PC-9 (cell line): Measurements from ENCODE around the gene DACT3. TPM values are rescaled to one million over a fixed set of nuclear protein-coding genes. Genes with fewer than 3 reads are reported as not detected.

ENCODE experiments used
- BruUV-seq: library from RNA; stranded (reverse); fragments of 400-500 nt; replicated peaks from 2 replicates; lab custom pipeline; 2021; lab: Mats Ljungman, UMichigan
- CTCF ChIA-PET: fragments of 300-600 bp; sonication (Branson Sonifier 250); formaldehyde crosslinking; loops from one replicate; lab custom pipeline; 2022; ENCODE audit warnings: antibody characterized with exemption; lab: Charles Lee
- POLR2A ChIA-PET: fragments of 300-600 bp; sonication (Branson Sonifier 250); formaldehyde crosslinking; loops from one replicate; lab custom pipeline; 2022; ENCODE audit warnings: antibody characterized with exemption; ENCODE audit not compliant: unreplicated experiment; lab: Charles Lee
- DNase-seq, 2 experiments: peaks; one replicate each; pipeline versions ENCODE4 v3.0.0 to v3.0.0-alpha.2; 2015 to 2022; ENCODE audit warnings: mixed read lengths in 1 of 2
- H2AFZ ChIP-seq: fragments of 200-600 bp; sonication (generic); 2 replicates; pipeline ENCODE4 v1.8.1; 2017; ENCODE audit warnings: antibody characterized with exemption
- H3F3A ChIP-seq: fragments of 200-600 bp; sonication (generic); 2 replicates; pipeline ENCODE4 v1.8.1; 2017; ENCODE audit warnings: antibody characterized with exemption, mild to moderate bottlenecking, low read depth; ENCODE audit not compliant: insufficient read depth
- H3K27ac ChIP-seq: fragments of 200-600 bp; sonication (generic); 2 replicates; pipeline ENCODE4 v1.6.1; 2016; ENCODE audit warnings: mixed run types
- H3K27me3 ChIP-seq: fragments of 200-600 bp; sonication (generic); 2 replicates; pipeline ENCODE4 v1.6.1; 2016; ENCODE audit warnings: low read depth, mixed run types; ENCODE audit not compliant: insufficient read depth
- H3K36me3 ChIP-seq: fragments of 200-600 bp; sonication (generic); 2 replicates; pipeline ENCODE4 v1.6.1; 2016; ENCODE audit warnings: low read depth, mixed run types
- H3K4me1 ChIP-seq: fragments of 200-600 bp; sonication (generic); replicated peaks from 2 replicates; pipeline ENCODE4 v1.6.1; 2016; ENCODE audit warnings: mixed run types; ENCODE audit not compliant: insufficient read depth
- H3K4me2 ChIP-seq: fragments of 200-600 bp; sonication (generic); 2 replicates; pipeline ENCODE4 v1.6.1; 2017; ENCODE audit warnings: mixed run types
- H3K4me3 ChIP-seq: fragments of 200-600 bp; sonication (generic); 2 replicates; pipeline ENCODE4 v1.6.1; 2016; ENCODE audit warnings: mixed run types
- H3K79me2 ChIP-seq: fragments of 200-600 bp; sonication (generic); 2 replicates; pipeline ENCODE4 v1.6.1; 2017; ENCODE audit warnings: low read depth, mixed run types
- H3K9me2 ChIP-seq: fragments of 200-600 bp; sonication (generic); 2 replicates; pipeline ENCODE4 v1.8.1; 2017; ENCODE audit warnings: mild to moderate bottlenecking; ENCODE audit not compliant: insufficient read depth
- H3K9me3 ChIP-seq: fragments of 200-600 bp; sonication (generic); 2 replicates; pipeline ENCODE4 v1.8.1; 2016; ENCODE audit warnings: low read depth; ENCODE audit not compliant: insufficient read depth
- H4K20me1 ChIP-seq: fragments of 200-600 bp; sonication (generic); 2 replicates; pipeline ENCODE4 v1.8.1; 2017; ENCODE audit not compliant: insufficient read depth
- EZH2 ChIP-seq: fragments of 200-600 bp; sonication (generic); IDR thresholded peaks from 2 replicates; pipeline ENCODE4 v1.8.0; 2017; ENCODE audit warnings: antibody characterized with exemption, low read depth
- intact Hi-C: fragments of 100-400 bp; cut with micrococcal nuclease; formaldehyde crosslinking; loops from one replicate; pipeline ENCODE4 v1.10.0; 2022; ENCODE audit not compliant: unreplicated experiment
- total RNA-seq: library from RNA; stranded (reverse); gene quantifications from 2 replicates; pipeline ENCODE4 v1.2.3, GENCODE V29; 2021
- TF ChIP-seq, protein P1 (sequence below): fragments of 200-600 bp; sonication (generic); conservative IDR thresholded peaks from 2 replicates; pipeline ENCODE4 v1.6.1; 2017; ENCODE audit warnings: mixed run types, antibody characterized with exemption, mild to moderate bottlenecking, moderate library complexity

Gene DACT3
- total RNA-seq, 1 experiment from 2014 or later, result 0.13 TPM

DNA sequence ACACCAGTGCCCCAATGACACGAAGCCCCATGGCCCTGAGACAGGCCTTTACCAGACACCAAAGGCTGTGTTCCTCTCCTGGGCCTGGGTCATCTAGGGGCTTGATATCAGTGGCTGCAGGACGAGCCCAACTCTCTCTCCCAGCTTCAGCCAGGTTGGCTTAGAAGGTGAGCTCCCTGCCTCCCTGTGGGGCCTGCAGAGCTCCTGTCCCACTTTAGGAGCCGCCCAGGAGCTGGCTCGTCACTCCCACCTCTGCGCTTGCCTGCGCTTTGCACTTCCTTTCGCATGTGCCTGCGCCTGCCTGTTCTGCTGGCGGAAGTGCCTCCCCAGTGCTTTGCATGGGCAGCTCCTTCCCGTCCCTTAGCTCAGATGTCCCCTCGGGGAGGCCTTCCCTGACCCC, 55.0 kb downstream of the DACT3 start:
- peaks cover 35% of the 10 kb centered on the region for H3K79me2 ChIP-seq
- ChIA-PET CTCF (no interaction called here), POLR2A (interaction anchor here (0.7 kb wide), 1 partner anchor 55 kb away, joined by 3 read pairs; the partner anchor contains the start of gene DACT3)
- H3K4me1 ChIP-seq, result peaks cover 12% of the 10 kb centered on the region; the same call in 1 of the 2 replicates
- H3K9me2 ChIP-seq, result no peaks in the 10 kb centered on the region
- no peak for TF ChIP-seq EZH2
- TF ChIP-seq, protein P1, sequence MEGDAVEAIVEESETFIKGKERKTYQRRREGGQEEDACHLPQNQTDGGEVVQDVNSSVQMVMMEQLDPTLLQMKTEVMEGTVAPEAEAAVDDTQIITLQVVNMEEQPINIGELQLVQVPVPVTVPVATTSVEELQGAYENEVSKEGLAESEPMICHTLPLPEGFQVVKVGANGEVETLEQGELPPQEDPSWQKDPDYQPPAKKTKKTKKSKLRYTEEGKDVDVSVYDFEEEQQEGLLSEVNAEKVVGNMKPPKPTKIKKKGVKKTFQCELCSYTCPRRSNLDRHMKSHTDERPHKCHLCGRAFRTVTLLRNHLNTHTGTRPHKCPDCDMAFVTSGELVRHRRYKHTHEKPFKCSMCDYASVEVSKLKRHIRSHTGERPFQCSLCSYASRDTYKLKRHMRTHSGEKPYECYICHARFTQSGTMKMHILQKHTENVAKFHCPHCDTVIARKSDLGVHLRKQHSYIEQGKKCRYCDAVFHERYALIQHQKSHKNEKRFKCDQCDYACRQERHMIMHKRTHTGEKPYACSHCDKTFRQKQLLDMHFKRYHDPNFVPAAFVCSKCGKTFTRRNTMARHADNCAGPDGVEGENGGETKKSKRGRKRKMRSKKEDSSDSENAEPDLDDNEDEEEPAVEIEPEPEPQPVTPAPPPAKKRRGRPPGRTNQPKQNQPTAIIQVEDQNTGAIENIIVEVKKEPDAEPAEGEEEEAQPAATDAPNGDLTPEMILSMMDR, result no peak
- intact Hi-C loops, result no loop called here
- no peaks in the 10 kb centered on the region for H4K20me1 ChIP-seq
- no peaks in the 10 kb centered on the region for H3K27me3 ChIP-seq
- no TSS peak for BruUV-seq
- H3K4me3 ChIP-seq, result no peak overlapping the region
- peaks cover 18% of the 10 kb centered on the region; the same call in 1 of the 2 replicates for H3K36me3 ChIP-seq
- H3K4me2 ChIP-seq, result no peak overlapping the region
- no peaks in the 10 kb centered on the region; the same call in 1 of the 2 replicates for H3F3A ChIP-seq
- H2AFZ ChIP-seq, result no peak overlapping the region
- no peaks in the 10 kb centered on the region for H3K9me3 ChIP-seq
- no peak overlapping the region for H3K27ac ChIP-seq
- no peak for DNase-seq

DNA sequence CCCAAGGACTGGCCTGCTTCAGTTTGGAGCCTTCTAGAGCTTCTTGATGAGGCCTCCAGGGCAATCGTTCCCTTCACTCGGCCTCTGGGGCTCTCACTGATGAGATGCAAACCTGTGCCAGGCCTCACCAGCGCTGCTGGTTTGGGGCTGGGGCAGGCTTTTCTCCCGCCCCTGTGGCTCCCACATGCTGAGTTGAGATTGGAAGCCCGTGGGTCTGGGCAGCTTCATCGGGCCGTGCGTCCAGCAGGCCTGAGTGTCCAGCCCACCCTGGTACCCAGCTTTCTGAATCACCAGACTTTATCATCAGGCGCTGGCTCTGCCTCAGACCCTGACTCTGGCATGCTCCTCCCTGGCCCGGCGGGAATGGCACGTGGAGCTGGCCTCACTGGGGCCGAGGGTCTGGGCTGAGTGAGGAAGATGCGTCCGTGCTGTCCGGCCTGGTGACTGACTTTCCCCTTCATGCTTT, 55.6 kb downstream of the DACT3 start:
- H3F3A ChIP-seq, result no peaks in the 10 kb centered on the region; the same call in 1 of the 2 replicates
- BruUV-seq, result no TSS peak
- no peaks in the 10 kb centered on the region for H4K20me1 ChIP-seq
- H3K9me3 ChIP-seq, result no peaks in the 10 kb centered on the region
- DNase-seq, result no peak
- no peaks in the 10 kb centered on the region for H3K27me3 ChIP-seq
- H3K27ac ChIP-seq, result no peak overlapping the region
- POLR2A ChIA-PET, result no interaction called here
- TF ChIP-seq EZH2, result no peak
- TF ChIP-seq, protein P1, result no peak
- peaks cover 35% of the 10 kb centered on the region for H3K79me2 ChIP-seq
- intact Hi-C loops, result no loop called here
- CTCF ChIA-PET, result interaction anchor here (0.6 kb wide), 1 partner anchor 78 kb away, joined by 5 read pairs; no protein-coding TSS in a partner anchor
- no peak overlapping the region for H2AFZ ChIP-seq
- no peak overlapping the region for H3K4me2 ChIP-seq
- H3K4me1 ChIP-seq, result peaks cover 12% of the 10 kb centered on the region; the same call in 1 of the 2 replicates
- no peaks in the 10 kb centered on the region for H3K9me2 ChIP-seq
- no peak overlapping the region for H3K4me3 ChIP-seq
- H3K36me3 ChIP-seq, result peaks cover 18% of the 10 kb centered on the region; the same call in 1 of the 2 replicates

DNA sequence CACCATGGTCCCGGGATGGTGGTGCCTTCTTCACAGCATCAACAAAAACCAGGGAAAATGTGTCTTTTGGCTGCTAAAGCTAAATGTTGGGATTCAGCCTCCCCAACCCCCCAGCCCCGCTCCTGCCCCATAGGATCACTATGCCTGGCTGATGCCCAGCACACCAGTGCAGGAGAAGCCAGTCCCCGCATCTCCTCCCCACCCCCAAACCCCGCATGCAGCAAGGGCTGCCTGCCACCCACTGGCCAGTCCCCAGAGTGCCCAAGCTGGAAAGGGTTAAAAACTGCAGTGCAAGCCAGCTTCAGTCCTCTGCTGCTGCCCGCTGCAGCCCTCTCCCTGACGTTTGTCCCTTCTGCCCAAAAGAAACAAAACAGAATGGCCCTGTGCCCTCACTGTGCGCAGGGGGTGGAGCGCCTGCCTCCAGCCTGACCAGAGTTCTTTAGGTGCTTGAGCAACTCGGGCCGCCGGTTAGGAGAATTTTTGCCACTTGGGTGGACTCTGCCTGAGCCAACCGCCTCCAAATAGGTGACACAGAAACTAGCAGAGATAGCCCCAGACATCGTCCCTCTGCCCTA, 56.1 kb downstream of the DACT3 start:
- no peak for TF ChIP-seq EZH2
- TF ChIP-seq, protein P1, result no peak
- H3K4me1 ChIP-seq, result peaks cover 12% of the 10 kb centered on the region; the same call in 1 of the 2 replicates
- H3K9me3 ChIP-seq, result no peaks in the 10 kb centered on the region
- no peak overlapping the region for H3K27ac ChIP-seq
- no peak for DNase-seq
- ChIA-PET POLR2A (no interaction called here), CTCF (interaction anchor here (0.6 to 0.7 kb wide), 3 partner anchors 27 to 652 kb away, joined by 4 to 5 read pairs (median 4); partner anchors contain the start of gene CCDC9)
- H2AFZ ChIP-seq, result no peak overlapping the region
- no peaks in the 10 kb centered on the region for H4K20me1 ChIP-seq
- BruUV-seq, result no TSS peak
- intact Hi-C loops, result no loop called here
- H3K79me2 ChIP-seq, result peaks cover 35% of the 10 kb centered on the region
- no peaks in the 10 kb centered on the region for H3K27me3 ChIP-seq
- H3K4me3 ChIP-seq, result no peak overlapping the region
- no peaks in the 10 kb centered on the region for H3K9me2 ChIP-seq
- H3F3A ChIP-seq, result no peaks in the 10 kb centered on the region; the same call in 1 of the 2 replicates
- H3K4me2 ChIP-seq, result no peak overlapping the region
- peaks cover 18% of the 10 kb centered on the region; the same call in 1 of the 2 replicates for H3K36me3 ChIP-seq
